Esophagus muscularis mucosa (tissue), 3 donors: ENCODE measurements around the gene SLC25A13.

Experiments used
- CTCF ChIP-seq, 3 experiments: fragments of 200-600 bp in 2 of 3; fragments of 450-650 bp in 1 of 3; sonication (generic) in 2 of 3; IDR thresholded peaks; one replicate each; pipeline ENCODE4 v1.5.1; 2017 to 2019; ENCODE audit warnings: antibody characterized with exemption in 3 of 3, mild to moderate bottlenecking in 2 of 3, moderate library complexity in 1 of 3
- POLR2A ChIP-seq: fragments of 450-650 bp; IDR thresholded peaks from one replicate; pipeline ENCODE4 v1.6.1; 2017; ENCODE audit warnings: antibody characterized with exemption, moderate library complexity, mild to moderate bottlenecking, low read depth
- POLR2AphosphoS5 ChIP-seq, 2 donors: sonication (generic); formaldehyde crosslinking; IDR thresholded peaks; one replicate each; pipeline ENCODE4 v1.6.1; 2017; ENCODE audit warnings: antibody characterized with exemption in 2 of 2

- TF ChIP-seq POLR2A: no peak
- TF ChIP-seq CTCF (IDR thresholded peaks at IDR 0.05): no peak
- no peak for TF ChIP-seq POLR2AphosphoS5 (IDR thresholded peaks at IDR 0.05)
These were observed 13.0 kb downstream of the SLC25A13 start for GRCh38 chr7:96308950-96309263.
